Erythroblast (primary cell): ENCODE results near the gene AGO1.

Source experiments
- GATA1 ChIP-seq: IDR thresholded peaks from 2 replicates; pipeline ENCODE4 v1.6.1; 2011; ENCODE audit warnings: low read depth, mild to moderate bottlenecking, control low read depth, low read length, moderate library complexity
- POLR2A ChIP-seq: IDR thresholded peaks from 2 replicates; pipeline ENCODE4 v1.6.1; 2011; ENCODE audit warnings: mild to moderate bottlenecking, low read length

- TF ChIP-seq POLR2A: no peak
- no peak for TF ChIP-seq GATA1
Observed at GRCh38 chr1:35881850-35882273, 1.1 kb upstream of the AGO1 start.
